HepG2 (cell line): ENCODE data around the gene SLC22A31. TPM values are rescaled to one million over a fixed set of nuclear protein-coding genes. Genes with fewer than 3 reads are reported as not detected.
A peak's percentile ranks its signal among the peaks of the same experiment; 100 is the strongest.

Source experiments
- EED ChIP-seq: sonication (generic); formaldehyde crosslinking; IDR thresholded peaks from 2 replicates; pipeline ENCODE4 v1.5.0; 2020; ENCODE audit warnings: mild to moderate bottlenecking, missing genetic modification reagents
- EP300 ChIP-seq, 3 experiments: sonication (generic) in 1 of 3; formaldehyde crosslinking in 1 of 3; IDR thresholded peaks; 2 replicates each; pipeline versions ENCODE4 v1.5.1 to v1.6.1; 2011 to 2020; ENCODE audit warnings: low read depth in 2 of 3, low read length in 2 of 3, borderline replicate concordance in 1 of 3, improper control_type of control experiment in 1 of 3, mild to moderate bottlenecking in 1 of 3, missing genetic modification reagents in 1 of 3, moderate library complexity in 1 of 3
- HIC2 ChIP-seq: sonication (generic); formaldehyde crosslinking; IDR thresholded peaks from 2 replicates; pipeline ENCODE4 v1.9.0; 2022; ENCODE audit warnings: low read depth, missing genetic modification reagents
- MED1 ChIP-seq: sonication (generic); formaldehyde crosslinking; IDR thresholded peaks from 2 replicates; pipeline ENCODE4 v1.4.0; 2020; ENCODE audit warnings: missing genetic modification reagents
- POLR2G ChIP-seq: fragments of 200-400 bp; formaldehyde crosslinking; IDR thresholded peaks from 2 replicates; pipeline ENCODE4 v1.6.1; 2018; ENCODE audit warnings: mild to moderate bottlenecking, low read depth, low read length, moderate library complexity
- SMAD1 ChIP-seq: sonication (generic); formaldehyde crosslinking; IDR thresholded peaks from 2 replicates; pipeline ENCODE4 v1.4.0; 2020; ENCODE audit warnings: missing genetic modification reagents, low read depth, mild to moderate bottlenecking, borderline replicate concordance
- TGIF2 ChIP-seq: IDR thresholded peaks from 2 replicates; pipeline ENCODE4 v1.6.1; 2016; ENCODE audit warnings: control low read depth, missing compliant biosample characterization
- UBTF ChIP-seq: sonication (generic); formaldehyde crosslinking; IDR thresholded peaks from 2 replicates; pipeline ENCODE4 v1.4.0; 2020; ENCODE audit warnings: mild to moderate bottlenecking, missing genetic modification reagents
- ZC3H13 ChIP-seq: sonication (generic); formaldehyde crosslinking; IDR thresholded peaks from 2 replicates; pipeline ENCODE4 v1.8.1; 2023; ENCODE audit warnings: mild to moderate bottlenecking, missing genetic modification reagents, moderate library complexity
- ZFAT ChIP-seq: sonication (generic); formaldehyde crosslinking; conservative IDR thresholded peaks from 2 replicates; pipeline ENCODE4 v1.8.1; 2023; ENCODE audit warnings: missing genetic modification reagents, inconsistent platforms
- ZFP36L2 ChIP-seq: sonication (generic); formaldehyde crosslinking; IDR thresholded peaks from 2 replicates; pipeline ENCODE4 v1.4.0; 2020; ENCODE audit warnings: missing genetic modification reagents
- ZNF547 ChIP-seq: sonication (generic); formaldehyde crosslinking; IDR thresholded peaks from 2 replicates; pipeline ENCODE4 v1.5.1; 2020; ENCODE audit warnings: mild to moderate bottlenecking, missing genetic modification reagents
- ZNF737 ChIP-seq: sonication (generic); formaldehyde crosslinking; IDR thresholded peaks from 2 replicates; pipeline ENCODE4 v1.5.0; 2020; ENCODE audit warnings: missing genetic modification reagents, mild to moderate bottlenecking, borderline replicate concordance
- ZNF749 ChIP-seq: sonication (generic); formaldehyde crosslinking; IDR thresholded peaks from 2 replicates; pipeline ENCODE4 v1.8.0; 2022; ENCODE audit warnings: mild to moderate bottlenecking, missing genetic modification reagents, moderate library complexity, borderline replicate concordance
- polyA plus RNA-seq, 8 experiments: library from polyadenylated mRNA; depleted of rRNA in 3 of 8; stranded (reverse) in 7 of 8; unstranded in 1 of 8; fragments of >200 nt; fragmentation: Illumina TruSeq in 4 of 8; extraction: Trizol in 4 of 8; gene quantifications; 2 replicates each; pipeline versions ENCODE4 v1.2.1 to v1.2.3, GENCODE V29; 2011 to 2016; ENCODE audit warnings: low read depth in 4 of 8, missing spikeins in 1 of 8, mixed read lengths in 1 of 8; ENCODE audit not compliant: insufficient read depth in 1 of 8
- total RNA-seq, 5 experiments: library from RNA; depleted of rRNA; stranded (reverse); fragments of >200 nt; fragmentation: Illumina TruSeq; extraction: Trizol; gene quantifications; 2 replicates each; pipeline ENCODE4 v1.2.3, GENCODE V29; 2016; ENCODE audit warnings: low read depth in 1 of 5
- TF ChIP-seq, protein P1 (sequence below): IDR thresholded peaks from 2 replicates; pipeline ENCODE4 v1.6.1; 2016; ENCODE audit warnings: low read depth, control low read depth
- TF ChIP-seq, protein P2 (sequence below): sonication (generic); formaldehyde crosslinking; IDR thresholded peaks from 2 replicates; pipeline ENCODE4 v1.8.1; 2022; ENCODE audit warnings: mild to moderate bottlenecking, missing genetic modification reagents
- TF ChIP-seq, protein P3 (sequence below): IDR thresholded peaks from 2 replicates; pipeline ENCODE4 v1.4.0; 2020; ENCODE audit warnings: mild to moderate bottlenecking, missing genetic modification reagents

SLC22A31 gene
- total and polyA plus RNA-seq, 2 of the 13 experiments (the other 11 are each of a cell fraction or from before 2014, with no cell fraction given), result 67.3 to 83.3 TPM

DNA sequence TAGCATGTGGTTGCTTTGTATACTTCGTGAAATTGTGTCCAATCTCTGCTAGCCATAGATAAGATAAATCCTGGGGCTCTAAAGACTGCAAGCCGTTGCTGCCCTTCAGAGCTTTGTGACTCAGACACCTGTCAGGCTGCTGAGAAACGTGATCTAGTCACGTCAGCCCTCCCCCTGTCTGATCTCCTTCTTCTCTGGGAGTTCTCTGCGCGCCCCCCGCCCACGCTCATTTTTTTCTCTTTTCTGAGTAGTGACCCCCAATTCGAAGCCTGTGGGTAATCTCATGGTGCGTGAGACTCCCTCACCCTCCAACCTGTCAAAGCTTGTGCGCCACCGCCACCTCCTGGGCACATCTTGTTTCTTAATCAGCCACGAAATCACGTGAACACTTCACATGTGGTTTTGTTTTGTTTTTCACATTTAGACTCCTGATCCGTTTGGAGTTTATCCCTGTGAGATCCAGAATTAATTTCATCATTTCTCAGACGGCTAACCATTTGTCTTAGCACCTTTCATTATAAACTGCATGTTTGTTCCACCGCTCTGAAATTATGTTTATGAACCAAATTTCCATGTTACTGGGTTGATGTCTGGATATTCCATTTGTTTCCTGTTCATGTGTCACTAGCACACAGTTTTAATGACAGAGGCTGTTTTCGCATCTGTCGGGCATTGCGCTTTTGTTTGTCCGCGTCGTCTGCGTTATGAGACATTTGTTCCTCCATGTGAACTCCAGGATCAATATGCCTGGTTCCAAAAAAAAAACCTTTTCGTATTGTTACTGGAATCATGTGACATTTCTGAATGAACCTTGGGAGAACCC is 16.2 kb upstream of the SLC22A31 start (continued):
- no peak for TF ChIP-seq ZFAT (CRISPR knock-in tag)
- TF ChIP-seq EED (CRISPR knock-in tag), result no peak
- no peak for TF ChIP-seq ZNF737 (CRISPR knock-in tag)
- TF ChIP-seq TGIF2 (CRISPR knock-in tag), result no peak; the same call in 1 of the 2 replicates
- TF ChIP-seq ZFP36L2 (CRISPR knock-in tag), result no peak
- no peak for TF ChIP-seq ZNF749 (CRISPR knock-in tag)
- TF ChIP-seq MED1 (CRISPR knock-in tag), result no peak
- peak; percentile 33; the same call in 1 of the 2 replicates for TF ChIP-seq POLR2G
- TF ChIP-seq, protein P1, sequence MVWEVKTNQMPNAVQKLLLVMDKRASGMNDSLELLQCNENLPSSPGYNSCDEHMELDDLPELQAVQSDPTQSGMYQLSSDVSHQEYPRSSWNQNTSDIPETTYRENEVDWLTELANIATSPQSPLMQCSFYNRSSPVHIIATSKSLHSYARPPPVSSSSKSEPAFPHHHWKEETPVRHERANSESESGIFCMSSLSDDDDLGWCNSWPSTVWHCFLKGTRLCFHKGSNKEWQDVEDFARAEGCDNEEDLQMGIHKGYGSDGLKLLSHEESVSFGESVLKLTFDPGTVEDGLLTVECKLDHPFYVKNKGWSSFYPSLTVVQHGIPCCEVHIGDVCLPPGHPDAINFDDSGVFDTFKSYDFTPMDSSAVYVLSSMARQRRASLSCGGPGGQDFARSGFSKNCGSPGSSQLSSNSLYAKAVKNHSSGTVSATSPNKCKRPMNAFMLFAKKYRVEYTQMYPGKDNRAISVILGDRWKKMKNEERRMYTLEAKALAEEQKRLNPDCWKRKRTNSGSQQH (CRISPR knock-in tag), result no peak
- TF ChIP-seq ZC3H13 (CRISPR knock-in tag), result peak; percentile 52; the same call in 1 of the 2 replicates
- TF ChIP-seq EP300 (IDR thresholded peaks at IDR 0.05; ENCODE audit: low read depth in 2 of 2, low read length in 2 of 2), result no peak
- no peak for TF ChIP-seq EP300 (CRISPR knock-in tag; IDR thresholded peaks at IDR 0.05; ENCODE audit: borderline replicate concordance)
- TF ChIP-seq ZNF547, result no peak
- TF ChIP-seq, protein P2, sequence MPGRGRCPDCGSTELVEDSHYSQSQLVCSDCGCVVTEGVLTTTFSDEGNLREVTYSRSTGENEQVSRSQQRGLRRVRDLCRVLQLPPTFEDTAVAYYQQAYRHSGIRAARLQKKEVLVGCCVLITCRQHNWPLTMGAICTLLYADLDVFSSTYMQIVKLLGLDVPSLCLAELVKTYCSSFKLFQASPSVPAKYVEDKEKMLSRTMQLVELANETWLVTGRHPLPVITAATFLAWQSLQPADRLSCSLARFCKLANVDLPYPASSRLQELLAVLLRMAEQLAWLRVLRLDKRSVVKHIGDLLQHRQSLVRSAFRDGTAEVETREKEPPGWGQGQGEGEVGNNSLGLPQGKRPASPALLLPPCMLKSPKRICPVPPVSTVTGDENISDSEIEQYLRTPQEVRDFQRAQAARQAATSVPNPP (CRISPR knock-in tag), result no peak
- no peak for TF ChIP-seq UBTF (CRISPR knock-in tag)
- TF ChIP-seq, protein P3, sequence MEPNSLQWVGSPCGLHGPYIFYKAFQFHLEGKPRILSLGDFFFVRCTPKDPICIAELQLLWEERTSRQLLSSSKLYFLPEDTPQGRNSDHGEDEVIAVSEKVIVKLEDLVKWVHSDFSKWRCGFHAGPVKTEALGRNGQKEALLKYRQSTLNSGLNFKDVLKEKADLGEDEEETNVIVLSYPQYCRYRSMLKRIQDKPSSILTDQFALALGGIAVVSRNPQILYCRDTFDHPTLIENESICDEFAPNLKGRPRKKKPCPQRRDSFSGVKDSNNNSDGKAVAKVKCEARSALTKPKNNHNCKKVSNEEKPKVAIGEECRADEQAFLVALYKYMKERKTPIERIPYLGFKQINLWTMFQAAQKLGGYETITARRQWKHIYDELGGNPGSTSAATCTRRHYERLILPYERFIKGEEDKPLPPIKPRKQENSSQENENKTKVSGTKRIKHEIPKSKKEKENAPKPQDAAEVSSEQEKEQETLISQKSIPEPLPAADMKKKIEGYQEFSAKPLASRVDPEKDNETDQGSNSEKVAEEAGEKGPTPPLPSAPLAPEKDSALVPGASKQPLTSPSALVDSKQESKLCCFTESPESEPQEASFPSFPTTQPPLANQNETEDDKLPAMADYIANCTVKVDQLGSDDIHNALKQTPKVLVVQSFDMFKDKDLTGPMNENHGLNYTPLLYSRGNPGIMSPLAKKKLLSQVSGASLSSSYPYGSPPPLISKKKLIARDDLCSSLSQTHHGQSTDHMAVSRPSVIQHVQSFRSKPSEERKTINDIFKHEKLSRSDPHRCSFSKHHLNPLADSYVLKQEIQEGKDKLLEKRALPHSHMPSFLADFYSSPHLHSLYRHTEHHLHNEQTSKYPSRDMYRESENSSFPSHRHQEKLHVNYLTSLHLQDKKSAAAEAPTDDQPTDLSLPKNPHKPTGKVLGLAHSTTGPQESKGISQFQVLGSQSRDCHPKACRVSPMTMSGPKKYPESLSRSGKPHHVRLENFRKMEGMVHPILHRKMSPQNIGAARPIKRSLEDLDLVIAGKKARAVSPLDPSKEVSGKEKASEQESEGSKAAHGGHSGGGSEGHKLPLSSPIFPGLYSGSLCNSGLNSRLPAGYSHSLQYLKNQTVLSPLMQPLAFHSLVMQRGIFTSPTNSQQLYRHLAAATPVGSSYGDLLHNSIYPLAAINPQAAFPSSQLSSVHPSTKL (CRISPR knock-in tag), result peak; percentile 25; the same call in 1 of the 2 replicates
- TF ChIP-seq SMAD1 (CRISPR knock-in tag), result no peak
- no peak; the same call in 1 of the 2 replicates for TF ChIP-seq HIC2 (CRISPR knock-in tag)
